ENCODE measurements around the gene DUSP22.
"Not testable (repeated sequence)": the region's sequence is repeated elsewhere in the genome, so short reads cannot be mapped to it uniquely, and the experiment has no call there.

DUSP22 gene

GRCh38 chr6:280775-281468 is 11.4 kb upstream of the DUSP22 start:
- DNase-seq: no peak

- no peak for DNase-seq
Measured at GRCh38 chr6:281469-282103, 10.7 kb upstream of the DUSP22 start.

GRCh38 chr6:282177-282866 is 10.0 kb upstream of the DUSP22 start:
- DNase-seq: no peak

- DNase-seq: no peak
Measured at GRCh38 chr6:282867-283416, 9.3 kb upstream of the DUSP22 start.

DNA sequence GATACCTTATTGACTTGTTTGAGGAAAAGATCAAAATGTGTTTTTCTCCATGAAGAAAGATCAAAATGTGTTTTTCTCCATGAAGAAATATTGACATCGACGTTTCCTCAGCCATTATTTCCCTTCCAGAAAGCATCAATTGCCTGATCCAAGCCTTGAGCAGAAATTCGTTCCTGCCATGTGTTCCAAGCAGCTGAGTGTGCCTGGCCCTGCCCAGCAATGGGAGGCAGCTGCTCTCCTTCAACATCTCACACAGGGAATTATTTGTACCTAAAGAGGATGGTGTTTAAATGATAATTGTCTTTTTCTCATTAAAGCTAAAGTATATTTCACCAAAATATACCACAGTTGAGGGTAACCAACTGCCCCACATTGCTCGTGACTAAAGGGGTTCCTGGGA is 7.8 kb upstream of the DUSP22 start:
- DNase-seq: no peak

DNA sequence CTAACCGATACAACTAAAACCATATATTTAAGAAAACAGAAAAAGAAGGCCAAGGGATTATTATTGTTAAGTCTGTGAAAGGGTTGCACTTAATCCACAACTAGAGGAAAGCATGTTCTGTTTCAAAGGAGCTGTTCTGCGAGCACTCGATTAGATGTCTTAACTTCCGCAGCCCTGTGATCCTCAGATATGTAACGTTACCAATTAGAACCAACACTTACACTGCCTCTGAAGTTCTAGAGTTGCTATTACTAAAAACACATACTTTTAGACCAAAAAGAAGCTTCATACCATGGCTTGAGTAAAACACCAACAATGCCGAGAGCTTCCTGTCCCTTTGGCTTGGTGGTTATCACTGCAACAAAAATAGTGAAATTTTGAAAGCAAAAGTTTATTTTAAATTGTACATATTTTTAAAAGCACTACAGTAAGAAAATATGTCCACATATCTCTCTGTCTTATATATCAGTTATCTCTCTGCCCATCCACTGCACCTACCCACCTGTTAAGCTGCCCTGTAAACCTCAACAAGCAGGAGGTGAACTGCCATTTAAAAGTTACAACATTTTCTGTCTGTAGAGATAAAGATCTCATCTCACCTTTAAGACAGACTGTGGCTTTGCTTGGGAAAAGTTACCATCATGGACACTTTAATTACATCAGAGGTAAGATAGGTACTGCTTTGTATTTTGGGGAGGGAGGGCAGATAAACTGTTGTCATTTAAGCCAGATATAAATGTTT is 7.1 kb upstream of the DUSP22 start:
- no peak for DNase-seq

DNA sequence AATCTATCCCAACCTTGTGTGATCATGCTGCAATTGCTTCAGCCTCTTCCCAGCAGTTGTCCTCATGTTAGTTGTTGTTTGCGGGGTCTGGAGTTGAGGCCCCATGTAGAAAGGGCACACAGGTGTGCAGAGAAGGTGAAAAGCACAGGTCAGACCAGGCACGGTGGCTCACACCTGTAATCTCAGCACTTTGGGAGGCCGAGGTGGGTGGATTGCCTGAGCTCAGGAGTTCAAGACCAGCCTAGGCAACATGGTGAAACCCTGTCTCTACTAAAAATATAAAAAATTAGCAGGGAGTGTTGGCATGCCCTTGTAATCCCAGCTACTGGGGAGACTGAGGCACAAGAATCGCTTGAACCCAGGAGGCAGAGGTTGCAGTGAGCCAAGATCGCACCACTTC is 6.4 kb upstream of the DUSP22 start:
- DNase-seq: not testable (repeated sequence)

- no peak for DNase-seq
Measured at GRCh38 chr6:286681-287488, 5.4 kb upstream of the DUSP22 start.

DNA sequence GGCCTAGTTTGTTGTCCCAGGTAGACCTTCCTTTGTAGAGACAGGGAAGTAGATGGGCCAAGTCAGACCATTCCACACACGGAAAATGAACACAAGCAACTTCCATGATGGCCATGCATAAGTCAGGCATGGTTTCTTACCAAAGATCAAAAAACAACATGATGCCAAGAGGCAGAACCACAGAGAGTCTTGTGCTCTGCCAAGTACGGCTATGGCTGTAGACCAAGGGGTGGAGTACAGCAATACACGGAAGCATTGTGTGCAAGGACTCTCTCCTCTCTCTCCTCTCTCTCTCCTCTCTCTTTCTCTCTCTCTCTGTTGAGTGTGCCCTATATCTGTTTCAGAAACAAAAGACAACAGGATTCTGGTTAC is 4.8 kb upstream of the DUSP22 start:
- DNase-seq: no peak

- no peak for DNase-seq
Measured at GRCh38 chr6:288866-289265, 3.4 kb upstream of the DUSP22 start.

DNA sequence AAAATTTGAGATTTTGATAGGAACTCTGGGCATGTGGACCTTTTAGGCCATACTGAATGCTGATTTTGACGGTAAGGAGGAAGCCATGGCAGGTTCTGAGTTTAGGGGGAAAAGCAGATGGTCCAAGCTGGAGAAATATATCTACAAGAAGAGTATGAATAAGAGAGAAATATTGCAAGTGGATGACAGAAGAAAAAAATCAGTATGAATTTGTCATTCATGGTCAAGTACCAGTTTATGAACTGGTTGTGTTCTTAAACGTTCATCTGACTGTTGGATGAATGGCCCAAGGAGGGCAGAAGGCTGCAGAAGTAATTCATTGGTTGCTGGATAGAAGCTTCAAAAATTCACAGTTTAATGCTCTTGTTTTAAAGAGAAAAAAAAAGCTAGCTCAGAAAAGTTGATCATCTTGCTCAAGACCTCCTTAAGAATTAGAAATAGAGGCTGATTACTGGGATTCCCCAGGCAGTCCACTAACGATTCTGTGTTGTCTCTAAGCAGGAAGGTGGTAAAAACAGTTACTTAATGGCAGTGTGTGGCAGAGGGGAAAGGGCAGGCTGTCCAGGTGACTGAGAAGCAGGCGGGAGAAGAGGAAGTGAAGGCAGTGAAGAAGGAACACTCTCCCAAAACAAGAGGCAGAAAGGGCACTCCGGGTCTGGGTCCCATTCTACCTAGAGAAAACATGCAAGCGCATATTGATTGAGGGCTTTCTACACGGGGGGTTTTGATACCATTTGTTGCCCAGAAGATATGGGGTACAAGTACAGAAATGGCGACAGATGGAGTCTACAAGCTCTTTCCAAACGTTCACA is 2.0 kb upstream of the DUSP22 start:
- no peak for DNase-seq

DNA sequence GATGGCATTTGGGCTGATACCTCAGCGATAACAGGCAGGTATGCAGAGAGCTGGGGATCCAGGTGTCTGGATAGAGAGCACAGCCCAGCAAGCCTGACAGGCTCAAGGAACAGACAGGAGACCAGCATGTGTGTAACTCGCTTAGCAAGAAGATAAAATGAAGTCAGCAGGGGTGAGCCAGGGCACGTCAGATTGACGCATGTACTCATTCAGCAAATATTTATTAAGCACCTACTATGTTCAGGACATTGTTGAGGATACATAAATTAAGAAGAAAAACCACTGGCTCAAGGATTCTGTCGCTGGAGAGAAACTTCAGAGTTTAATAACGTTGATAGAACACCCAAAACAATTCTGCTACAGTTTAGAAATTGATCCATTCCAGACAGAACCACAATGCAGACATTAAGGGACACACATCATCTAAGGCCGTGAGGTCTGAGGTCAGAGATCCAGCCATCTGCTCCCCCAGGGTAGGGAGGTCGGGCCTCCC is 1.0 kb upstream of the DUSP22 start:
- no peak for DNase-seq

DNA sequence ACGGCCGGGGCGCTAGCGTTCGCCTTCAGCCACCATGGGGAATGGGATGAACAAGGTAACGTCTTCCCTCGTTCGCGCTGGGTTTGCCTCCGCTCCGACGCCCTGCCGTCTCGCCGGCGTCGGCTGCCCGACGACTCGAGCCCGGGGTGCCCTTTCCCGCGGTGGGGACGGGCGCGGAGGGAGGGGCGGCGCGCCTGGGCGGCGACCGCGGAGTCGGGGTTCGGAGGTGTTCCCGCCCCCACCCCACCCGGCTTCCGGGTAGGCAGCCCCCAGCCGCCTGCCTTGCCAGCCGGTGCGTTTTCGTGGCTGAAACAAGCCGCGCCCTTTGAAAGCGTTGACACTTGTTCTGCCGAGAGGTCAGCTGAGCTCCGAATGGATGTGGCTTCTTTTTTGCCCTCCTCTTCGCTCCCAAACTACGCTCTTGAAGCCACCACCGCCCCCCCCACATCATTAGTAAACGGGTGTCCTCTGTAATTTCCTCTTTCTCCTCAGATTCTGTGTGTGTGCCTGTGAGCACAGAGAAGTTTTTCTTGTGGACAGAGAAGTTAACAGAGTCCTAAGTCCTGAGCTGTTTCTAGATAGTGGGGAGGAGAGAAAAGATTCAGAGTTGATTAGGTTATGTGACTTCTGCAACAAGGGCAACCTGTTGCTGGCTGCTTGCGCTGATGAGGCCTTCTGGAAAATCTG is 362 bp downstream of the DUSP22 start:
- no peak for DNase-seq

GRCh38 chr6:293193-294174 is 1.2 kb downstream of the DUSP22 start:
- DNase-seq: no peak

GRCh38 chr6:294656-295565 is 2.6 kb downstream of the DUSP22 start:
- DNase-seq: no peak

DNA sequence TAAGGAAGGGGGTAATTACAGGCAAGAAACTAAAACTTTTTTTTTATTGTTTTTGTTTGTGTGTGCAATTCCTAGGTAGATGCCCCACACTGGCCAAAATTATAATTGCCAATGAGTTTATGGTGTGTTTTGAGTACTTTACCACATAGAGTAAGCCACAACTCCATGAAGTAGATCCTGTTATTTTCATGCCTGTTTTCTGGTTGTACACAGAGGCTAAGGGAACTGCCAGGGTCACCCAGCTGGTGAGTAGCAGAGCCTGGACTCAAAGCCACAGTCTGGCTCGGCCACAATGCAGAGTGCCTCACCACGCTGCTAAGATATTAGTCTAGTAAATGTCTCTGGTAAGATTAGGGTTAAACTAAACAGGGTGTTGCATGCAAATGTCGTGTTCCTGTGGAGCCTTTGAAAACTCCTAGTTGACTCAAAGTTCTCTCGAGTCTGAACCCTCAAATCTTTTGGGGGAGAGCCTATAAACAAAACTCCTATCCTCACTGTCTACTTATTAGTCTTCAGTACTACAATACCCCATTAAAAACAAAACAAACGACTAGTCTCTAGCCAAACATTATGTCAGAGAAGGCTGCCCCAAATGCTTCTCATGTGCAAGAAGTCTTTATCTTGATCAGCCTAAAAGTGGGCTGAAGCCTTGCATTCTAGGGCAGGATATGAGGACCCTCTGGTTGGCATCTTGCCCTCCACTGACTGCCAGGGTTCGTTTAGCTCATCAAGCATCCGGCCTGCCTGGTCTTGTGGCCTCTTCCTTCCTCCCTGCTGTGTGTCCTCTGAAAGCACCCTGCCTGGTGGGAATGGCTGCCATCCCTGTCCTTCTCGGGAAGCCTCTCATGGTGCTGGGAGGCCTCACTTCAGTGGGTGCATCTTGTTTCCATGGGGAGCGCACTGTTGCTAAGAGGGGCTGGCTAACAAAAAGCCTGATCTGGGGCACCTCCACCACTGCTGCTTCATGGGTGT is 4.2 kb downstream of the DUSP22 start:
- no peak for DNase-seq
